ENCODE measurements around the gene ANAPC1. TPM values are rescaled to one million over a fixed set of nuclear protein-coding genes. Genes with fewer than 3 reads are reported as not detected.
"Not testable (repeated sequence)": the region's sequence is repeated elsewhere in the genome, so short reads cannot be mapped to it uniquely, and the experiment has no call there.

Gene ANAPC1
- total RNA-seq, 1 donor from 2014 or later = 17.0 TPM

GRCh38 chr2:111896024-111896423 is 12.0 kb upstream of the ANAPC1 start:
- no peaks in the 10 kb centered on the region for H3K9me3 ChIP-seq (replicated peaks)
- H3K27ac ChIP-seq (replicated peaks) = no peak overlapping the region
- H3K4me1 ChIP-seq = peaks cover 44% of the 10 kb centered on the region
- no peaks in the 10 kb centered on the region for H3K36me3 ChIP-seq
- TF ChIP-seq, protein P1, sequence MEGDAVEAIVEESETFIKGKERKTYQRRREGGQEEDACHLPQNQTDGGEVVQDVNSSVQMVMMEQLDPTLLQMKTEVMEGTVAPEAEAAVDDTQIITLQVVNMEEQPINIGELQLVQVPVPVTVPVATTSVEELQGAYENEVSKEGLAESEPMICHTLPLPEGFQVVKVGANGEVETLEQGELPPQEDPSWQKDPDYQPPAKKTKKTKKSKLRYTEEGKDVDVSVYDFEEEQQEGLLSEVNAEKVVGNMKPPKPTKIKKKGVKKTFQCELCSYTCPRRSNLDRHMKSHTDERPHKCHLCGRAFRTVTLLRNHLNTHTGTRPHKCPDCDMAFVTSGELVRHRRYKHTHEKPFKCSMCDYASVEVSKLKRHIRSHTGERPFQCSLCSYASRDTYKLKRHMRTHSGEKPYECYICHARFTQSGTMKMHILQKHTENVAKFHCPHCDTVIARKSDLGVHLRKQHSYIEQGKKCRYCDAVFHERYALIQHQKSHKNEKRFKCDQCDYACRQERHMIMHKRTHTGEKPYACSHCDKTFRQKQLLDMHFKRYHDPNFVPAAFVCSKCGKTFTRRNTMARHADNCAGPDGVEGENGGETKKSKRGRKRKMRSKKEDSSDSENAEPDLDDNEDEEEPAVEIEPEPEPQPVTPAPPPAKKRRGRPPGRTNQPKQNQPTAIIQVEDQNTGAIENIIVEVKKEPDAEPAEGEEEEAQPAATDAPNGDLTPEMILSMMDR (IDR thresholded peaks at IDR 0.05; ENCODE audit: borderline replicate concordance) = no peak
- no peaks in the 10 kb centered on the region for H3K27me3 ChIP-seq (ENCODE audit: low read depth)
- intact Hi-C loops (cut with micrococcal nuclease) = no loop called here
- no peak overlapping the region for H3K4me3 ChIP-seq
- DNase-seq = no peak

DNA sequence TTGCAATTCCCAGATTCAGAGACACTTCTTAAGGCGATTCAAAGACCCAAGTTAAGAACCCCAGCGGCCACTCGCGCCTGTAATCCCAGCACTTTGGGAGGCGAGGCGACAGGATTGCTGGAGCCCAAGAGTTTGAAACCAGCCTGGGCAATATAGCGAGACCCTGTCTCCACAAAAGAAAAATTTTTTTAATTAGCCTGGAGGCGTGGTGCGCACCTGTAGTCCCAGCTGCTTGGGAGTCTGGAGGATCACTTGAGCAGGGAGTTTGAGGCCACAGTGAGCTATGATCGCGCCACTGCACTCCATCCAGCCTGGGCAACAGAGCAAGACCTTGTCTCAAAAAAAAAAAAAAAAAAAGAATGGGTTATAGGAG is 585 bp upstream of the ANAPC1 start:
- H3K9me3 ChIP-seq (replicated peaks) = no peaks in the 10 kb centered on the region
- TF ChIP-seq, protein P1 (IDR thresholded peaks at IDR 0.05; ENCODE audit: borderline replicate concordance) = no peak
- peak overlapping the region; percentile 86 for H3K4me3 ChIP-seq
- H3K4me1 ChIP-seq = peaks cover 28% of the 10 kb centered on the region
- peaks cover 10% of the 10 kb centered on the region for H3K36me3 ChIP-seq
- no peaks in the 10 kb centered on the region for H3K27me3 ChIP-seq (ENCODE audit: low read depth)
- intact Hi-C loops (cut with micrococcal nuclease) = no loop called here
- no peak for DNase-seq
- H3K27ac ChIP-seq (replicated peaks) = peak overlapping the region; percentile 87

DNA sequence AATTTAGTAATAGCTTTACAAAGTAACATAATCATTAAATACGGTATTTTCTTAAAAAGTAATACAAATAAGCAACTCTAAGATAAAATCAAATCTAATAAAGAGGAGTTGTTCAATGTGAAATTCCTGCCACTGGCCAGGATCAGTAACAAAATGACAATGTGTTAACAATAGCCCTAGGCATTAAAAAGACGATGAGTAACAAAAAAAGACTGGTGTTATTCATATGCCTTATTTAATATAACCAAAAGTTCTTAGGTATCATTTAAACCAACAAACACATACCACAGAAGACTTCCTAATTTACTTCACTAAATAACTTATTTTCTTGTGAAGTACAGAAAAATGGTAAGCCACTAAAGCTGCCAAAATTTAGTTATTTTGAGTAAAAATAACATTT is 11.2 kb downstream of the ANAPC1 start:
- intact Hi-C loops (cut with micrococcal nuclease); H3K27me3 ChIP-seq (ENCODE audit: low read depth); H3K4me3 ChIP-seq; H3K27ac ChIP-seq (replicated peaks); H3K4me1 ChIP-seq; H3K9me3 ChIP-seq (replicated peaks); DNase-seq: not testable (repeated sequence)
- H3K36me3 ChIP-seq = peaks cover 36% of the 10 kb centered on the region

DNA sequence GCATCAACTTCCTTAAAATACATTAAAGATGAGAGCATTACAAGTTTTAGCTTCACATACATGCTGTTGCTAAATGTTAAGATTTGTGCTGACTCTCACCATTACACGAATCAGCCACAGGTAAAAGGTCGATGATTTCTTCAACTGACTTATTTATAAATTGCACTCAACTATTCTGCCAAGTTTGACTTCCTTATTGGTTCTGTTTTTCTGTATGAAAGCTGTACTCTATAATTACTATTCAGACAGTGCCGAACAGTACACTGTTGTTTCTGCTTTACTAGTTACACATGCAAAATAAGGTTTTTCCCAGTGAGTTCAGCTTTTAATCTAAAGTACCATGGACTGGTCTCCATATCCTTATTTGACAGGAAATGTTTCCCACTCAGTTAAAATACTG is 18.9 kb downstream of the ANAPC1 start:
- intact Hi-C loops (cut with micrococcal nuclease); H3K27me3 ChIP-seq (ENCODE audit: low read depth); H3K4me3 ChIP-seq; H3K27ac ChIP-seq (replicated peaks); H3K4me1 ChIP-seq; DNase-seq; H3K9me3 ChIP-seq (replicated peaks): not testable (repeated sequence)
- peaks cover 34% of the 10 kb centered on the region for H3K36me3 ChIP-seq

GRCh38 chr2:111860005-111860404 is 24.0 kb downstream of the ANAPC1 start:
- H3K4me1 ChIP-seq; intact Hi-C loops (cut with micrococcal nuclease); H3K4me3 ChIP-seq; H3K9me3 ChIP-seq (replicated peaks); H3K27ac ChIP-seq (replicated peaks); DNase-seq; H3K27me3 ChIP-seq (ENCODE audit: low read depth): not testable (repeated sequence)
- peaks cover 32% of the 10 kb centered on the region for H3K36me3 ChIP-seq

GRCh38 chr2:111852544-111852943 is 31.4 kb downstream of the ANAPC1 start:
- intact Hi-C loops (cut with micrococcal nuclease); H3K4me3 ChIP-seq; H3K4me1 ChIP-seq; H3K9me3 ChIP-seq (replicated peaks); DNase-seq; H3K27me3 ChIP-seq (ENCODE audit: low read depth); H3K27ac ChIP-seq (replicated peaks): not testable (repeated sequence)
- peaks cover 19% of the 10 kb centered on the region for H3K36me3 ChIP-seq

GRCh38 chr2:111850646-111851045 is 33.3 kb downstream of the ANAPC1 start:
- DNase-seq; H3K9me3 ChIP-seq (replicated peaks); intact Hi-C loops (cut with micrococcal nuclease); H3K4me1 ChIP-seq; H3K27ac ChIP-seq (replicated peaks); H3K27me3 ChIP-seq (ENCODE audit: low read depth); H3K4me3 ChIP-seq: not testable (repeated sequence)
- H3K36me3 ChIP-seq = peaks cover 12% of the 10 kb centered on the region
- TF ChIP-seq, protein P1 (IDR thresholded peaks at IDR 0.05; ENCODE audit: borderline replicate concordance) = peak; percentile 62

GRCh38 chr2:111839625-111840282 is 44.2 kb downstream of the ANAPC1 start:
- H3K4me3 ChIP-seq; H3K27me3 ChIP-seq (ENCODE audit: low read depth); H3K9me3 ChIP-seq (replicated peaks); intact Hi-C loops (cut with micrococcal nuclease); DNase-seq; H3K27ac ChIP-seq (replicated peaks): not testable (repeated sequence)
- Histone ChIP-seq H3K36me3 (peaks cover 17% of the 10 kb centered on the region), H3K4me1 (peaks cover 20% of the 10 kb centered on the region)

- peaks cover 18% of the 10 kb centered on the region for H3K4me1 ChIP-seq
- peaks cover 22% of the 10 kb centered on the region for H3K36me3 ChIP-seq
- DNase-seq; intact Hi-C loops (cut with micrococcal nuclease); H3K4me3 ChIP-seq; H3K9me3 ChIP-seq (replicated peaks); H3K27ac ChIP-seq (replicated peaks); H3K27me3 ChIP-seq (ENCODE audit: low read depth): not testable (repeated sequence)
Measured at GRCh38 chr2:111838992-111839391, 45.0 kb downstream of the ANAPC1 start.

DNA sequence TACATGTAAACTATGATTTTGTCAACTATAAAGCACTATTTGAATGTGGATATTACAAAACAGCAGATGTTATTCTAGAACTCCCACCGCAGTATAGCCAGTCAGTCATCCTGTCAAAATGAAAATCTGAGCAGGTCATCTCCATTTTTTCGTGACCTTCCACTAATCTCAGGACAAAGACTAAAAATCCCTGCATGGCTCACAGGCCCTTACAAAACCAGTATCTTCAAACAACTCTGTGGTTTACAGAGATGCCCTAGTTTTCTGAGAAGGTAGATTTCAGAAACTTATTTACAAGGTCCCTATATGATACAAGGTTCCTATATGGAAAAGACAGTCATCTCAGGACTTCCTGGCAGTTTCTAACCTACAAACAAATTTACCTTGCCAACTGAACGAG is 49.8 kb downstream of the ANAPC1 start:
- H3K27me3 ChIP-seq (ENCODE audit: low read depth); intact Hi-C loops (cut with micrococcal nuclease); H3K9me3 ChIP-seq (replicated peaks); H3K4me1 ChIP-seq; H3K27ac ChIP-seq (replicated peaks); H3K4me3 ChIP-seq; DNase-seq: not testable (repeated sequence)
- H3K36me3 ChIP-seq = peaks cover 39% of the 10 kb centered on the region

- intact Hi-C loops (cut with micrococcal nuclease); H3K27me3 ChIP-seq (ENCODE audit: low read depth); H3K27ac ChIP-seq (replicated peaks); H3K4me1 ChIP-seq; H3K9me3 ChIP-seq (replicated peaks); DNase-seq; H3K4me3 ChIP-seq: not testable (repeated sequence)
- H3K36me3 ChIP-seq = peaks cover 43% of the 10 kb centered on the region
Measured at GRCh38 chr2:111830479-111830878, 53.5 kb downstream of the ANAPC1 start.
